ENCODE data around the gene TMEM125.

DNA sequence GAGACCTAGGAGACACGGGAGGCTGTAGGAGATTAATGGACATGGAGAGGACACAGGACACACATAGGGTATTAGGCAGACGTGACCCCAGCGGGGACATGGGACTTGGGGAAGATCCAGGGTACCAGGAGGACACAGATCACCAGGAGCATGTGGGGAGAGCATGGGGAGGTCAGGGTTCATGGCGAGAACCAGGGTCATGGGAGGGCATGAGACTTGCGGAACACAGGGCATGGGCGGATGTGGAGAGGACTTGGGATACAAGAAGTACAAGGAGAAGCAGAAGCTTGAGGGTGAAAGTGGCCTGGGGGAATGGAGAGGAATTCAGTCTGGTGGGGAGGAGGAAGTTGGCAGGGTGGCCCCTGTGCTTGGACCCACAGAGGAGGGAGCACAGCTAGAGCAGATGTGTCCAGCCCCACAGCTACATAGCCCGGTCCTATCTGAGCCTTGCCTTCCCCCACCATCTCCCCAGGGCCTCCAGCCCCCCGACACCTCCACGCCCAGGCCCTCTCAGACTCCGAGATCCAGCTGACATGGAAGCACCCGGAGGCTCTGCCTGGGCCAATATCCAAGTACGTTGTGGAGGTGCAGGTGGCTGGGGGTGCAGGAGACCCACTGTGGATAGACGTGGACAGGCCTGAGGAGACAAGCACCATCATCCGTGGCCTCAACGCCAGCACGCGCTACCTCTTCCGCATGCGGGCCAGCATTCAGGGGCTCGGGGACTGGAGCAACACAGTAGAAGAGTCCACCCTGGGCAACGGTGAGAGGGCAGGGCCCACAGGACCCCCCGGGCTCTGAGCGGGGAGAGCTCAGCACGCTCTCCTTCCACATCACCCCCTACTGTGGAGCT lies 43.1 kb downstream of the TMEM125 start:
- TF ChIP-seq, protein P1, sequence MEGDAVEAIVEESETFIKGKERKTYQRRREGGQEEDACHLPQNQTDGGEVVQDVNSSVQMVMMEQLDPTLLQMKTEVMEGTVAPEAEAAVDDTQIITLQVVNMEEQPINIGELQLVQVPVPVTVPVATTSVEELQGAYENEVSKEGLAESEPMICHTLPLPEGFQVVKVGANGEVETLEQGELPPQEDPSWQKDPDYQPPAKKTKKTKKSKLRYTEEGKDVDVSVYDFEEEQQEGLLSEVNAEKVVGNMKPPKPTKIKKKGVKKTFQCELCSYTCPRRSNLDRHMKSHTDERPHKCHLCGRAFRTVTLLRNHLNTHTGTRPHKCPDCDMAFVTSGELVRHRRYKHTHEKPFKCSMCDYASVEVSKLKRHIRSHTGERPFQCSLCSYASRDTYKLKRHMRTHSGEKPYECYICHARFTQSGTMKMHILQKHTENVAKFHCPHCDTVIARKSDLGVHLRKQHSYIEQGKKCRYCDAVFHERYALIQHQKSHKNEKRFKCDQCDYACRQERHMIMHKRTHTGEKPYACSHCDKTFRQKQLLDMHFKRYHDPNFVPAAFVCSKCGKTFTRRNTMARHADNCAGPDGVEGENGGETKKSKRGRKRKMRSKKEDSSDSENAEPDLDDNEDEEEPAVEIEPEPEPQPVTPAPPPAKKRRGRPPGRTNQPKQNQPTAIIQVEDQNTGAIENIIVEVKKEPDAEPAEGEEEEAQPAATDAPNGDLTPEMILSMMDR (conservative IDR thresholded peaks at IDR 0.05; ENCODE audit: low read length) = no peak
- TF ChIP-seq EZH2phosphoT487 (IDR thresholded peaks at IDR 0.05; ENCODE audit: borderline replicate concordance, low read depth, low read length) = no peak

Data from OCI-LY7 (cell line).